Hippocampal formation (tissue), 2 donors: Measurements from ENCODE around the gene SLC19A1.

Experiments used
- DNase-seq, 2 donors: peaks; one replicate each; lab custom pipeline; 2025; lab: John Stamatoyannopoulos, UW

SLC19A1 gene

GRCh38 chr21:45542242-45542666 is at the start of gene SLC19A1:
TSS of gene SLC19A1 (minus strand) at chr21:45542440. CDS start at chr21:45537959, 4,481 bp downstream.
- peak in 1 of 2 donors; percentile 28 for DNase-seq

- no peak for DNase-seq
Observed at GRCh38 chr21:45591619-45592207, 49.5 kb upstream of the SLC19A1 start.

- no peak for DNase-seq
Observed at GRCh38 chr21:45590726-45591618, 48.7 kb upstream of the SLC19A1 start.

GRCh38 chr21:45590246-45590725 is 48.0 kb upstream of the SLC19A1 start:
- no peak for DNase-seq

GRCh38 chr21:45589686-45590245 is 47.5 kb upstream of the SLC19A1 start:
- DNase-seq, result no peak

- no peak for DNase-seq
Observed at GRCh38 chr21:45588871-45589491, 46.7 kb upstream of the SLC19A1 start.

- no peak for DNase-seq
Observed at GRCh38 chr21:45588086-45588825, 46.0 kb upstream of the SLC19A1 start.

GRCh38 chr21:45586289-45586858 is 44.1 kb upstream of the SLC19A1 start:
- no peak for DNase-seq

- no peak for DNase-seq
Observed at GRCh38 chr21:45584786-45585185, 42.5 kb upstream of the SLC19A1 start.

- no peak for DNase-seq
Observed at GRCh38 chr21:45583831-45584509, 41.7 kb upstream of the SLC19A1 start.

- DNase-seq, result no peak
Observed at GRCh38 chr21:45582128-45582527, 39.9 kb upstream of the SLC19A1 start.

- DNase-seq, result no peak
Observed at GRCh38 chr21:45581322-45581712, 39.1 kb upstream of the SLC19A1 start.

GRCh38 chr21:45580576-45581321 is 38.5 kb upstream of the SLC19A1 start:
- no peak for DNase-seq

GRCh38 chr21:45580181-45580575 is 37.9 kb upstream of the SLC19A1 start:
- no peak for DNase-seq

GRCh38 chr21:45579383-45580180 is 37.3 kb upstream of the SLC19A1 start:
- no peak for DNase-seq

- DNase-seq, result no peak
Observed at GRCh38 chr21:45578811-45579381, 36.7 kb upstream of the SLC19A1 start.

- DNase-seq, result no peak
Observed at GRCh38 chr21:45578176-45578801, 36.0 kb upstream of the SLC19A1 start.

- no peak for DNase-seq
Observed at GRCh38 chr21:45577801-45578175, 35.5 kb upstream of the SLC19A1 start.
